HepG2 (cell line): Measurements from ENCODE around the gene RARG.

Experiments used
- BRD4 ChIP-seq: sonication (generic); formaldehyde crosslinking; IDR thresholded peaks from 2 replicates; pipeline ENCODE4 v1.4.0; 2020; ENCODE audit warnings: missing genetic modification reagents
- EP300 ChIP-seq, 3 experiments: sonication (generic) in 1 of 3; formaldehyde crosslinking in 1 of 3; IDR thresholded peaks; 2 replicates each; pipeline versions ENCODE4 v1.5.1 to v1.6.1; 2011 to 2020; ENCODE audit warnings: low read depth in 2 of 3, low read length in 2 of 3, borderline replicate concordance in 1 of 3, improper control_type of control experiment in 1 of 3, mild to moderate bottlenecking in 1 of 3, missing genetic modification reagents in 1 of 3, moderate library complexity in 1 of 3
- FOXK1 ChIP-seq: sonication (generic); formaldehyde crosslinking; IDR thresholded peaks from 2 replicates; pipeline ENCODE4 v1.4.0; 2020; ENCODE audit warnings: low read depth, missing genetic modification reagents, borderline replicate concordance
- HNRNPUL1 ChIP-seq: fragments of 200-400 bp; formaldehyde crosslinking; IDR thresholded peaks from 2 replicates; pipeline ENCODE4 v1.6.1; 2017; ENCODE audit warnings: low read depth, mild to moderate bottlenecking, low read length, moderate library complexity
- POLR2A ChIP-seq, 2 experiments: IDR thresholded peaks; 2 replicates each; pipeline ENCODE4 v1.6.1; 2011; ENCODE audit warnings: low read depth in 2 of 2, low read length in 2 of 2, mild to moderate bottlenecking in 1 of 2, moderate library complexity in 1 of 2; ENCODE audit not compliant: insufficient read depth in 1 of 2
- TRIM24 ChIP-seq: sonication (generic); formaldehyde crosslinking; IDR thresholded peaks from 2 replicates; pipeline ENCODE4 v1.8.0; 2022; ENCODE audit warnings: mild to moderate bottlenecking, missing genetic modification reagents
- ZFP1 ChIP-seq: IDR thresholded peaks from 2 replicates; pipeline ENCODE4 v1.6.1; 2016
- ZNF274 ChIP-seq: sonication (generic); formaldehyde crosslinking; IDR thresholded peaks from 2 replicates; pipeline ENCODE4 v1.5.1; 2020; ENCODE audit warnings: mild to moderate bottlenecking, missing genetic modification reagents
- ZNF777 ChIP-seq: sonication (generic); formaldehyde crosslinking; IDR thresholded peaks from 2 replicates; pipeline ENCODE4 v1.4.0; 2020; ENCODE audit warnings: missing genetic modification reagents
- ZNF781 ChIP-seq: sonication (generic); formaldehyde crosslinking; IDR thresholded peaks from 2 replicates; pipeline ENCODE4 v1.5.1; 2020; ENCODE audit warnings: borderline replicate concordance, mild to moderate bottlenecking, missing genetic modification reagents; ENCODE audit errors: not compliant biosample characterization
- TF ChIP-seq, protein P1 (sequence below), 2 experiments: IDR thresholded peaks; 2 replicates each; pipeline ENCODE4 v1.6.1; 2011 to 2012; ENCODE audit warnings: low read length in 2 of 2, borderline replicate concordance in 1 of 2, low read depth in 1 of 2, mild to moderate bottlenecking in 1 of 2, moderate library complexity in 1 of 2

DNA sequence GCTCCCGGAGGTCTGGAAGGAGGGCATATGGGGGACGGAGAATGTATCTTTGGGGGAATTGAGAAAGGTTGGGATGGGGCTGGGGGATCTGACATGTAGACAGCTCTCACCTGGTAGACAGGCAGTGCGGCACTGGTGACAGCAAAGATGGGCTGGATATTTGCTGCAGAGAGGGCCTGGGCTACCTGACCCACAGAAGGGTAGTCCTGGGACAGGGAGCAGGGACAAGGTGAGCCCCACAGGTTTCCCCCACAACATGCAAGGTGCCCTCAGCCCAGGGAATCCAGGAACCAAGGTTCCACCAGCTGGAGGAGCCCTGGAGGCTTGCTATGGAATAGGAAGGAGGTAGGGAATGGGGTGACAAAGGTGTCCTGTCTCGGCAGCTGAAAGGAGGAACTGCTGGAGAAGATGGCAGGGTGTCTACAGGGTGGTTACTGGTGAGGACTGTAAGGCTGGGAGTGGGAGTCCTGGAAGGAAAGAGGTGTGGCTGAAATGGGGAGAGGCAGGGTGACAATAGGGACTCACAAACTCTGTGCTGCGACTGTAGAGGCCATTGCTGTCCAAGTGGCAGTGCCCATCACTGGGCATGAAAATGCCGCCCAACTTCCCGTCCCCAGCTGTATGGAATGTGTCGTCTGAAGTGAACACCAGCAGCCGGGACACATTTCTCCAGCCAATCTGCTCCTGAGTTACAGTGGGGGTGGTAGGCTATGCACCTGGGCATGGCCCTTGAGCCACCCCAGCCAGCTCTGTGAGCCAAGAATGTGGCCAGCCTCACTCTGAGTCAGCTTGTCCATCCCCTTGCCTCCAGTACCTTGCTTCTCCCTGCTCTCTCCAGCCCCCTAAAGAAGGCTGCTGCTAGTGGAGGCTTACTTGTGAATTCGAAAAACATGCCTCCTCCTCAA is 36.2 kb downstream of the RARG start:
- TF ChIP-seq ZNF781 (CRISPR knock-in tag) = no peak
- no peak for TF ChIP-seq ZNF777 (CRISPR knock-in tag)
- no peak for TF ChIP-seq EP300 (IDR thresholded peaks at IDR 0.05; ENCODE audit: low read depth in 2 of 2, low read length in 2 of 2)
- TF ChIP-seq EP300 (CRISPR knock-in tag; IDR thresholded peaks at IDR 0.05; ENCODE audit: borderline replicate concordance) = no peak
- TF ChIP-seq BRD4 (CRISPR knock-in tag) = no peak
- no peak for TF ChIP-seq ZFP1 (CRISPR knock-in tag)
- no peak for TF ChIP-seq HNRNPUL1
- TF ChIP-seq, protein P1, sequence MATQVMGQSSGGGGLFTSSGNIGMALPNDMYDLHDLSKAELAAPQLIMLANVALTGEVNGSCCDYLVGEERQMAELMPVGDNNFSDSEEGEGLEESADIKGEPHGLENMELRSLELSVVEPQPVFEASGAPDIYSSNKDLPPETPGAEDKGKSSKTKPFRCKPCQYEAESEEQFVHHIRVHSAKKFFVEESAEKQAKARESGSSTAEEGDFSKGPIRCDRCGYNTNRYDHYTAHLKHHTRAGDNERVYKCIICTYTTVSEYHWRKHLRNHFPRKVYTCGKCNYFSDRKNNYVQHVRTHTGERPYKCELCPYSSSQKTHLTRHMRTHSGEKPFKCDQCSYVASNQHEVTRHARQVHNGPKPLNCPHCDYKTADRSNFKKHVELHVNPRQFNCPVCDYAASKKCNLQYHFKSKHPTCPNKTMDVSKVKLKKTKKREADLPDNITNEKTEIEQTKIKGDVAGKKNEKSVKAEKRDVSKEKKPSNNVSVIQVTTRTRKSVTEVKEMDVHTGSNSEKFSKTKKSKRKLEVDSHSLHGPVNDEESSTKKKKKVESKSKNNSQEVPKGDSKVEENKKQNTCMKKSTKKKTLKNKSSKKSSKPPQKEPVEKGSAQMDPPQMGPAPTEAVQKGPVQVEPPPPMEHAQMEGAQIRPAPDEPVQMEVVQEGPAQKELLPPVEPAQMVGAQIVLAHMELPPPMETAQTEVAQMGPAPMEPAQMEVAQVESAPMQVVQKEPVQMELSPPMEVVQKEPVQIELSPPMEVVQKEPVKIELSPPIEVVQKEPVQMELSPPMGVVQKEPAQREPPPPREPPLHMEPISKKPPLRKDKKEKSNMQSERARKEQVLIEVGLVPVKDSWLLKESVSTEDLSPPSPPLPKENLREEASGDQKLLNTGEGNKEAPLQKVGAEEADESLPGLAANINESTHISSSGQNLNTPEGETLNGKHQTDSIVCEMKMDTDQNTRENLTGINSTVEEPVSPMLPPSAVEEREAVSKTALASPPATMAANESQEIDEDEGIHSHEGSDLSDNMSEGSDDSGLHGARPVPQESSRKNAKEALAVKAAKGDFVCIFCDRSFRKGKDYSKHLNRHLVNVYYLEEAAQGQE (IDR thresholded peaks at IDR 0.05; ENCODE audit: borderline replicate concordance in 1 of 2, low read depth in 1 of 2, low read length in 2 of 2) = no peak
- TF ChIP-seq FOXK1 (CRISPR knock-in tag) = no peak
- no peak for TF ChIP-seq TRIM24 (CRISPR knock-in tag)
- TF ChIP-seq ZNF274 (CRISPR knock-in tag) = no peak
- TF ChIP-seq POLR2A (IDR thresholded peaks at IDR 0.05; ENCODE audit: insufficient read depth in 1 of 2, low read depth in 2 of 2, low read length in 2 of 2) = peak in 1 of 2 experiments; percentile 18; a peak in 1 of 4 replicates
